Measurements from ENCODE around the gene SLC38A1.

GRCh38 chr12:46186088-46186487, 82.8 kb downstream of the SLC38A1 start:
- TF ChIP-seq TAF1 (IDR thresholded peaks at IDR 0.05; ENCODE audit: borderline replicate concordance, insufficient read depth, low read length) = no peak
- TF ChIP-seq SIN3A (IDR thresholded peaks at IDR 0.05; ENCODE audit: borderline replicate concordance, insufficient read depth, low read length) = no peak
- no peak for TF ChIP-seq POLR2AphosphoS5 (IDR thresholded peaks at IDR 0.05; ENCODE audit: low read depth, low read length)
- TF ChIP-seq, protein P1, sequence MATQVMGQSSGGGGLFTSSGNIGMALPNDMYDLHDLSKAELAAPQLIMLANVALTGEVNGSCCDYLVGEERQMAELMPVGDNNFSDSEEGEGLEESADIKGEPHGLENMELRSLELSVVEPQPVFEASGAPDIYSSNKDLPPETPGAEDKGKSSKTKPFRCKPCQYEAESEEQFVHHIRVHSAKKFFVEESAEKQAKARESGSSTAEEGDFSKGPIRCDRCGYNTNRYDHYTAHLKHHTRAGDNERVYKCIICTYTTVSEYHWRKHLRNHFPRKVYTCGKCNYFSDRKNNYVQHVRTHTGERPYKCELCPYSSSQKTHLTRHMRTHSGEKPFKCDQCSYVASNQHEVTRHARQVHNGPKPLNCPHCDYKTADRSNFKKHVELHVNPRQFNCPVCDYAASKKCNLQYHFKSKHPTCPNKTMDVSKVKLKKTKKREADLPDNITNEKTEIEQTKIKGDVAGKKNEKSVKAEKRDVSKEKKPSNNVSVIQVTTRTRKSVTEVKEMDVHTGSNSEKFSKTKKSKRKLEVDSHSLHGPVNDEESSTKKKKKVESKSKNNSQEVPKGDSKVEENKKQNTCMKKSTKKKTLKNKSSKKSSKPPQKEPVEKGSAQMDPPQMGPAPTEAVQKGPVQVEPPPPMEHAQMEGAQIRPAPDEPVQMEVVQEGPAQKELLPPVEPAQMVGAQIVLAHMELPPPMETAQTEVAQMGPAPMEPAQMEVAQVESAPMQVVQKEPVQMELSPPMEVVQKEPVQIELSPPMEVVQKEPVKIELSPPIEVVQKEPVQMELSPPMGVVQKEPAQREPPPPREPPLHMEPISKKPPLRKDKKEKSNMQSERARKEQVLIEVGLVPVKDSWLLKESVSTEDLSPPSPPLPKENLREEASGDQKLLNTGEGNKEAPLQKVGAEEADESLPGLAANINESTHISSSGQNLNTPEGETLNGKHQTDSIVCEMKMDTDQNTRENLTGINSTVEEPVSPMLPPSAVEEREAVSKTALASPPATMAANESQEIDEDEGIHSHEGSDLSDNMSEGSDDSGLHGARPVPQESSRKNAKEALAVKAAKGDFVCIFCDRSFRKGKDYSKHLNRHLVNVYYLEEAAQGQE (IDR thresholded peaks at IDR 0.05; ENCODE audit: insufficient read depth in 1 of 2, low read depth in 2 of 2, low read length in 2 of 2) = no peak
